Keratinocyte (primary cell): ENCODE measurements around the gene NUAK1. TPM values are rescaled to one million over a fixed set of nuclear protein-coding genes. Genes with fewer than 3 reads are reported as not detected.

Experiments
- DNase-seq: peaks from one replicate; pipeline ENCODE4 v3.0.0-alpha.2; 2011; ENCODE audit warnings: low read depth, missing footprints, low spot score
- FAIRE-seq: peaks from 2 replicates; lab custom pipeline; 2011; peaks lifted over from hg19 to GRCh38; lab: Jason Lieb, UNC
- H2AFZ ChIP-seq: 2 replicates; pipeline ENCODE4 v1.6.0; 2012; ENCODE audit warnings: low read length, control low read depth, inconsistent platforms; ENCODE audit not compliant: control insufficient read depth
- H3K27ac ChIP-seq: 2 replicates; pipeline ENCODE4 v1.5.1; 2011; ENCODE audit warnings: low read length; ENCODE audit not compliant: control insufficient read depth, insufficient read depth
- H3K27me3 ChIP-seq: 3 replicates; pipeline ENCODE4 v1.6.0; 2011; ENCODE audit warnings: low read length; ENCODE audit not compliant: control insufficient read depth, insufficient read depth; ENCODE audit errors: extremely low read depth
- H3K36me3 ChIP-seq, 2 experiments: 2 replicates in 1 of 2; 3 replicates in 1 of 2; pipeline ENCODE4 v1.5.1; 2011; ENCODE audit warnings: low read length in 2 of 2, mild to moderate bottlenecking in 1 of 2; ENCODE audit not compliant: control insufficient read depth in 2 of 2, insufficient read depth in 2 of 2; ENCODE audit errors: extremely low read depth in 1 of 2
- H3K4me1 ChIP-seq: 3 replicates; pipeline ENCODE4 v1.5.1; 2011; ENCODE audit warnings: low read length; ENCODE audit not compliant: control insufficient read depth, insufficient read depth; ENCODE audit errors: extremely low read depth
- H3K4me2 ChIP-seq: 3 replicates; pipeline ENCODE4 v1.6.0; 2011; ENCODE audit warnings: low read depth, low read length; ENCODE audit not compliant: control insufficient read depth, insufficient read depth; ENCODE audit errors: extremely low read depth
- H3K4me3 ChIP-seq, 3 experiments: fragments of 200-600 bp in 1 of 3; sonication (generic) in 1 of 3; 2 replicates in 2 of 3; 3 replicates in 1 of 3; pipeline ENCODE4 v1.5.1; 2011 to 2016; ENCODE audit warnings: low read length in 3 of 3, mild to moderate bottlenecking in 3 of 3, control low read depth in 2 of 3, inconsistent platforms in 1 of 3, low read depth in 1 of 3, mixed read lengths in 1 of 3, mixed run types in 1 of 3, moderate library complexity in 1 of 3; ENCODE audit not compliant: control insufficient read depth in 2 of 3, insufficient read depth in 2 of 3; ENCODE audit errors: extremely low read depth in 1 of 3
- H3K79me2 ChIP-seq: 2 replicates; pipeline ENCODE4 v1.6.0; 2012; ENCODE audit warnings: low read length; ENCODE audit not compliant: control insufficient read depth, insufficient read depth
- H3K9ac ChIP-seq: 3 replicates; pipeline ENCODE4 v1.6.0; 2011; ENCODE audit warnings: low read length; ENCODE audit not compliant: control insufficient read depth, insufficient read depth; ENCODE audit errors: extremely low read depth
- H3K9me1 ChIP-seq: 3 replicates; pipeline ENCODE4 v1.6.0; 2011; ENCODE audit warnings: low read length; ENCODE audit not compliant: control insufficient read depth, insufficient read depth; ENCODE audit errors: extremely low read depth
- H3K9me3 ChIP-seq: 2 replicates; pipeline ENCODE4 v1.5.1; 2012; ENCODE audit warnings: low read depth, low read length; ENCODE audit not compliant: control insufficient read depth
- H4K20me1 ChIP-seq: 3 replicates; pipeline ENCODE4 v1.6.0; 2011; ENCODE audit warnings: low read length; ENCODE audit not compliant: control insufficient read depth, insufficient read depth; ENCODE audit errors: extremely low read depth
- CTCF ChIP-seq, 3 experiments: IDR thresholded peaks in 1 of 3; conservative IDR thresholded peaks in 1 of 3; optimal IDR thresholded peaks in 1 of 3; 2 replicates in 2 of 3; 3 replicates in 1 of 3; pipeline versions ENCODE3 to v1.5.1; 2011; ENCODE audit warnings: low read length in 3 of 3, mild to moderate bottlenecking in 3 of 3, moderate library complexity in 2 of 3, control low read depth in 1 of 3, inconsistent platforms in 1 of 3; ENCODE audit not compliant: insufficient read depth in 2 of 3; ENCODE audit errors: extremely low read depth in 1 of 3
- EZH2 ChIP-seq: IDR thresholded peaks from one replicate; pipeline ENCODE4 v1.6.1; 2012; ENCODE audit warnings: inconsistent platforms, mild to moderate bottlenecking, low read length, moderate library complexity
- dilution Hi-C: fragments of 300-500 bp; cut with MboI; formaldehyde crosslinking; loops from one replicate; pipeline ENCODE4 v1.7.0; 2020; ENCODE audit warnings: low sequenced_read_pairs; ENCODE audit not compliant: extremely low pct_ligation_motif_present
- polyA plus RNA-seq, 5 experiments: library from polyadenylated mRNA; depleted of rRNA in 3 of 5; stranded (reverse) in 3 of 5; stranded (forward) in 1 of 5; unstranded in 1 of 5; fragments of >200 nt; gene quantifications; 1 replicate in 1 of 5; 2 replicates in 3 of 5; 3 replicates in 1 of 5; pipeline versions ENCODE4 v1.2.1 to v1.2.3, GENCODE V29; 2011 to 2012; ENCODE audit warnings: missing spikeins in 2 of 5, low read depth in 1 of 5, low replicate concordance in 1 of 5

Gene NUAK1
- polyA plus RNA-seq, 1 donor (not counting 4 experiments of a cell fraction or from before 2014, with no cell fraction given): 12.3 TPM

GRCh38 chr12:106082216-106083175 is 56.3 kb downstream of the NUAK1 start:
- H3K4me1 ChIP-seq: peaks cover 7% of the 10 kb centered on the region
- no peak overlapping the region for H2AFZ ChIP-seq
- H3K79me2 ChIP-seq: no peaks in the 10 kb centered on the region
- H3K4me2 ChIP-seq: no peak overlapping the region
- dilution Hi-C loops: no loop called here
- TF ChIP-seq CTCF (optimal IDR thresholded peaks at IDR 0.05 in 1 of 3, IDR thresholded peaks at IDR 0.05 in 1 of 3, conservative IDR thresholded peaks at IDR 0.05 in 1 of 3; ENCODE audit: extremely low read depth in 1 of 3, insufficient read depth in 2 of 3, low read length in 3 of 3) (no peak), EZH2 (no peak)
- peaks cover 12% of the 10 kb centered on the region in 2 experiments for H3K36me3 ChIP-seq
- FAIRE-seq: no peak
- H3K27ac ChIP-seq: no peak overlapping the region
- no peak overlapping the region for H3K4me3 ChIP-seq
- no peaks in the 10 kb centered on the region for H3K9me1 ChIP-seq
- H4K20me1 ChIP-seq: no peaks in the 10 kb centered on the region
- no peak overlapping the region for H3K9ac ChIP-seq
- DNase-seq: no peak
- no peaks in the 10 kb centered on the region for H3K9me3 ChIP-seq
- no peaks in the 10 kb centered on the region for H3K27me3 ChIP-seq

DNA sequence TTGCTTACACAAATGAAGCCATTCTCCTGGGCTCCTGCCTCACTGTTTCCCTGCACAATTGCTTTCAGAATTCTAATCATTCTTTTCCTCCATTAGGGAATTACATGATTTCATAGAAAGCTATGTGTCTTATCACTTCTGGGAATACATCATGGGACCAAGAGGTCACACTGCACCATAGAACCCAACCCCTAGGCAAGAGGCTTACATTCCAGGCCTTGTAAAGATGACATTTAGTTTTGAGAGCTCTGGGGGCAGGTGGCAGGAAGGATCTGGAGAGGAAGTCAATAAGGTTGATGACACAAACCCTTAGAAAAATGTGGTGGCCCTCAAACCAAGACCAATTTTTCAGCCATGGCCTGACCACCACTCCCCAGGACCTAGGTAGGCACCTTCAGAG is 57.1 kb downstream of the NUAK1 start:
- Histone ChIP-seq H4K20me1 (no peaks in the 10 kb centered on the region), H3K9me3 (no peaks in the 10 kb centered on the region), H3K27me3 (no peaks in the 10 kb centered on the region), H3K9me1 (no peaks in the 10 kb centered on the region), H3K27ac (no peak overlapping the region), H3K79me2 (no peaks in the 10 kb centered on the region), H2AFZ (no peak overlapping the region), H3K4me1 (peaks cover 7% of the 10 kb centered on the region), H3K36me3 (peaks cover 12% of the 10 kb centered on the region in 2 experiments), H3K9ac (no peak overlapping the region), H3K4me2 (no peak overlapping the region), H3K4me3 (no peak overlapping the region)
- FAIRE-seq (no peak), DNase-seq (no peak)
- TF ChIP-seq EZH2 (no peak), CTCF (optimal IDR thresholded peaks at IDR 0.05 in 1 of 3, IDR thresholded peaks at IDR 0.05 in 1 of 3, conservative IDR thresholded peaks at IDR 0.05 in 1 of 3; ENCODE audit: extremely low read depth in 1 of 3, insufficient read depth in 2 of 3, low read length in 3 of 3) (no peak)
- dilution Hi-C loops: no loop called here
